ENCODE measurements around the gene SPATA25.
A peak's percentile ranks its signal among the peaks of the same experiment; 100 is the strongest.

The SPATA25 gene

DNA sequence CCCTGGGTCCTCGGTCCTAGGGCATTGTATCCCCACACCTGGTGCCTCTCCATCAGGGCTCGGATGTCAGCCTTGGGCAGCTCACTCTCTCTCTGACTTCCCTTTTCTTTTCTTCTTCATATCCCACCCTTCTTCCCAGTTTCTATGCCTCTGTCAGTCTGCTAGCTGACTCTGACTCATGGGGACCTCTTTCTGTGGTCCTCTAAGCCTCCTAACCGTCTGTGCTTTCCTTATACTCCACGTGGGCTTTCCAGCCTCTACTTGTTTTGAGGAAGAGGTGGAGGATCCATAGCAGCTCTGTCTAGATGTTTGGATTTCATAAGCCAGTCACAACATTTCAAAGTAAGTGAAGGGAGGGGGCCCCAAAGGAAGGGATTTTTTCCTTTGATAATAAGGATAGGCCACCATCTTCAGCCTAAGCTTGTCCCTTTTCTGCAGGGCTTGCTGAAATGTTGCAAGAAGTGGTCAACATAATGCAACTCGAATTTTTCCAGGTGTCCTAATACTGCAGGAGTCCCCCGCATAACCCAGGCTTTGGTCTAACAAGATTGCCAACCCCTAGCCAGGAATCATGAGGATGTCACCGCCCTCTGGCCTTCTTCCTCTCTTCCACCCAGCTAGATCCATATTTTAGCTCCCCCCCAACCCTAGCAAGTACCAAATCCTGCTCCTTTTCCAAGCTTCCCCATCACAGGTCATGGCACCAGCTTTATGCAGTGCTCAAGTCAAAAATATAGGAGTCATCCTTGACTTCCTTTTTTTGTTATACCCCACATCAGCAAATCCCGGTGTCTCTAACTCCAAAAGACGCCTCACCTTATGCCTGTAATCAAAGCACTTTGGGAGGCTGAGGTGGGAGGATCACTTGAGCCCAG, 33.3 kb upstream of the SPATA25 start:
- H3K4me3 ChIP-seq (ENCODE audit: low read length), result no peak overlapping the region
- no peak for TF ChIP-seq ZNF274 (IDR thresholded peaks at IDR 0.05; ENCODE audit: low read depth, low read length)

DNA sequence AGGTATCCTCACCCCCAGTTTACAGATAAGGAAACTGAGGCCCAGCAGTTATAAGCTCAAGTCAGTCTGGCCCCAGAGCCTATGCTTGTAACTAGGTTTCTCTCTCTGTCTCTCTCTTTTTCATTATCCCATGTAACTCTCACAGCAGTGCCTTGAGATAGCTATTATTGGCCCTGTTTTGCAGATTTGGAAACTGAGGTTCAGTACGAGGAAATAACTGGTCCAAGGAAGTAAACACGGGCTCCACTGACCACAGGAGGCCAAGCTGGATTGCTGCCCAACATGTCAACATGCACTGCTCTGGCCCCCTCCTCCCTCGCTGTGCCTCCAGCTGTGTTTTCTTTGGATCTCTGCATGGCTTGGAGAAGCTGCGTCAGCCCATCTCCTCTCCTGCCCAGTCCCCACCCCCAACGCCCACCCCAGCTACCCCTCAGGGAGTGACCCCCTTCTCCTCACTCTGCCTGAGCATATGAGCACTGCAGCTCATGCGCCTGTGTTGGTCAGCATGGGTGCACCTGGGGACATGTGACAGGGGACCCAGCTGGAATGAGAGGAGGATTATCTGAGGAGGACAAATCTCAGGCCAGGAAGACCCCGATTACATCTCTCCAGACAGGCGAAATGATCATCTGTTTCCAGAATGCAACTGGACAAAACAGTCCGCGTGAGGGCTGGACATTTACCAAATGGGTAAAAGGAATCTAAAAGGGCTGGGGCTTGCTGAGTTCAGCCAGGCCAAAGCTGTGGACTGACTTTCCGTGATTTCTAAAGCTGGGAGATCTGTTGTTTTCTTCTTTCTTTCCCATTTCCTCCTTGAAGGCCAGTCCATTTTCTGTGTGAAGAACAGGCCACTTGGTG, 32.3 kb upstream of the SPATA25 start:
- no peak overlapping the region for H3K4me3 ChIP-seq (ENCODE audit: low read length)
- no peak for TF ChIP-seq ZNF274 (IDR thresholded peaks at IDR 0.05; ENCODE audit: low read depth, low read length)

DNA sequence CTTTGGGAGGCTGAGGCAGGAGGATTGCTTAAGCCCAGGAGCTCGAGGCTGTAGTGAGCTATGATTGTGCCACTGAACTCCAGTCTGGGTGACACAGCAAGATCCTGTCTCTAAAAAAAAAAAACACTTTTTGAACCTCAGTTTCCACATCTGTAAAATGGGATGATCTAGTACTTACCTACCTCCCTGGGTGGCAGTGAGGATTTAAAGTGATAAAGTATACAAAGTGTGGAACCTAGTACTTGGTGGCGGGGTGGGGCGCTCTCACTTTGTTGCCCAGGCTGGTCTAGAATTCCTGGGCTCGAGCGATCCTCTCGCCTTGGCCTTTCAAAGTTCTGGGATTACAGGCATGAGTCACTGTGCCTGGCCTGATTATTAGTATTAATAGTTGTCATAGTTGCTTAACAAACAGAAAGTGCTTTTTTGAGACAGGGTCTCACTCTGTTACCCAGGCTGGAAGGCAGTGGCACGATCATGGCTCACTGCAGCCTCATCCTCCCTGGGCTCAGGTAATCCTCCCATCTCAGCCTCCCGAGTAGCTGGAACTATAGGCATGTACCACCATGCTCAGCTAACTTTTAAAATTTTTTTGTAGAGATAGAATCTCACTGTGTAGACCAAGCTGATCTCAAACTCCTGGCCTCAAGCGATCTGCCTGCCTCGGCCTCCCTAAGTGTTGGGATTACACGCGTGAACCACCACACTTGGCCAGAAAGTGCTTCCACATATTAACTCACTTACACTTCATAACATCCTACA, 31.5 kb upstream of the SPATA25 start:
- no peak overlapping the region for H3K4me3 ChIP-seq (ENCODE audit: low read length)
- no peak for TF ChIP-seq ZNF274 (IDR thresholded peaks at IDR 0.05; ENCODE audit: low read depth, low read length)

DNA sequence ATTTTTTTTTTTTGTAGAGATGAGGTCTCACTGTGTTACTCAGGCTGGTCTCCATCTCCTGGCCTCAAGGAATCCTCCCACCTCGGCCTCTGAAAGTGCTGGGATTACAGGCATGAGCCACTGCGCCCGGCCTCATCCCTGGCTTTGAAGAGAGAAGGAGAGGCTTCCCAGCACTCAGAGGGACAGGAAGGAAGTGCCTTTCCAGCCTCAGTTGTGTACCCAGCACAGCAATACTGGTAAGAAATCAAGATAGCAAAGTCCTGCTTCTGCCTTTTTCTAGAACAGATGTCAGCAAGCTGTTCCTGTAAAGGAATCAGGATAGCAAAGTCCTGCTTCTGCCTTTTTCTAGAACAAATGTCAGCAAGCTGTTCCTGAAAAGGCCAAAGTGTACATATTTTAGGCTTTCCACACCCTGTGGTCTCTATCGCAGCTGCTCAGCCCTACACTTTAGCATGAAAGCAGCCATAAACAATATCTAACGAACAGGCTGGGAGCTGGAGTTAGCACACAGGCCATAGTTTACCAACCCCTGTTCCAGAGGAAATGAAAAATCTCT, 30.8 kb upstream of the SPATA25 start:
- no peak for TF ChIP-seq ZNF274 (IDR thresholded peaks at IDR 0.05; ENCODE audit: low read depth, low read length)
- H3K4me3 ChIP-seq (ENCODE audit: low read length), result no peak overlapping the region

DNA sequence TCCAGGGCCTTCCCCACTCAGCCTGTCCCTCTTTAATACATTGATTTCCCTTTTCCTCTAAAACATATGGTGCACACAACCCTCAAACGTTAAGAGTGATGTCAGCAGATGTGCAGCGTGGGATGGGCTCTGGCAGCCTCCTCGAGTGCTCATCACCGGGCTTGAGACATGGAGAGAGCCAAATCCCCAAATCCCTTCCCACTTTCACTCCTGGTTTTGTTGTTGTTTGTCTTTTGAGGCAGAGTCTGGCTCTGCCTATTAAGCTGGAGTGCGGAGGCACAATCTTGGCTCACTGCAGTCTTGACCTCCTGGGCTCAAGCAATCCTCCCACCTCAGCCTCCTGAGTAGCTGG, 30.3 kb upstream of the SPATA25 start:
- TF ChIP-seq ZNF274 (IDR thresholded peaks at IDR 0.05; ENCODE audit: low read depth, low read length), result no peak
- no peak overlapping the region for H3K4me3 ChIP-seq (ENCODE audit: low read length)

DNA sequence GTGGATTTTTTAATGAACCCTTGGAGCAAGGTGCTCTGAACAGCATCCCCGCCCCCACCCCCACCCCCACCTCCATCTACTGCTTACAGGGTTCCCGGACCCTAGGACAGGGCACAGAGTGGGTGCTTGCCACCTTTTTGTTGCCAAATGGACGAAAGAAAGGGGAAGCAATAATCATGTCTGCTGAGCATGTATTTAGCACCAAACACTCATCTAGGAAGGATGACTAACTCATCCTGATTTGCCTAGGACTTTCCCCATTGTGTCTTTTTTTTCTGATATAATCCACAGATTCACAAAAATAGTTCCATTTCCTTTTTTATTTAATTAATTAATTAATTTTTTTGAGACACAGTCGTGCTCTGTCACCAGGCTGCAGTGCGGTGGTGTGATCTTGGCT, 25.7 kb upstream of the SPATA25 start:
- TF ChIP-seq ZNF274 (IDR thresholded peaks at IDR 0.05; ENCODE audit: low read depth, low read length), result no peak
- no peak overlapping the region for H3K4me3 ChIP-seq (ENCODE audit: low read length)

DNA sequence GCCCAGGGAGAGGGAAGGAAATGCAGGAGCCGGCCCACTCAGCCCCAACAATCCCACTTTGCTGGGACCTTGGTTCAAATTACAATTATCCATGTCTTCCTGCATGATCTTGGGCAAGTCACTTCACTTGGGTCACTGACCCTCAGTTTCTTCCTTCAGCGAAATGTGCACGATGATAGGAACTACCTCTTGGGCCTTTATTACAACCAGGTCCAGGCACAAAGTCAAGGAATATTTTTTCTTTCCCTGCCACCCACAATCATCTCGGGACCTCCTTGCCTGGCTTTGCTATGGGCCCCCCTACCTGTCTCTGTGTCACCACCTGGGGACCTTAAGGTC, 24.9 kb upstream of the SPATA25 start:
- H3K4me3 ChIP-seq (ENCODE audit: low read length), result no peak overlapping the region

DNA sequence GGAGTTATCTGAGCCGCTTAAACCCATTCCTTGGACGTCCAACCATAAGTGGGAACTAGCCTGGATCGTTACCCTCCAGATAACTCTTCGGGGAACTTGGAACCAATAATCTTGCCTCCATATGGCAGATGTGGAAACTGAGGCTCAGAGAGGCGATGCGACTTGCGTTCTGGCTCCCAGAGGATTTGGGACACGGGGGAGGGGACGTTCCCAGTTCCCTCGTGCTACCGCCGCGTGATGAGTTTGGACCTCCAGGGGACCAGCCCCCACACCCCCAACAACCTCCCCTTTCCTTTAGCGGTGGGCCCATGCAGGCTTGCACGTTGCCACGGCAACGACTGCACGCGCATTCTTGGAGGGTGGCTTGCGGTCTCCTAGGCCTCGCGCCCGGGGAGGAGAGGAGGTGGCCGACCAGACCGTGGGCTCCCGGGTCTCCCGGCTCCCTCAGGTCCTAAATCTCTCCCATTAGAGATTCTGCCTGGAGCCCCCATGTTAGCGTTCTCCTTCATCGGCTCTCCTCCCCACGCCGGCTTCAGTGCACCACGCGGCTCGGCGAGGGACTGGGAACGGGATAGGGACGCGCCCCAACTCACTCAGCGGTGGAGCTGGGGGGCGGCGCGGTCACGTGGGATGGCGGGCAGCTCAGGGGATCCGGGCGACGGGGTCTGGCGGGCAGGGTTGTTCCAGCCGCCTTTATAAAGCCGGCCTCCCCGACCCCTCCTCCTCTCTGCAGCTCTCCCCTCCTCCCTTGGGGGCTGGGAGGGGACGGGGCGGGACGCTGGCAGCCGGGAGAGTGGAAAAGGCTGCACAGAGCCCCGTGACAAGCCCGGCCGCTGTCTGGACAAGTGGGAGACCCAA, 24.3 kb upstream of the SPATA25 start, which contains the start of gene PLTP:
Gene PLTP, minus strand, starts transcription at position 670 of the 858 bp plus-strand sequence. CDS start 703 bp downstream, outside the sequence.
- peak within 1 kb of the TSS; percentile 42; the same call in 1 of the 2 replicates for H3K4me3 ChIP-seq (ENCODE audit: low read length)
- TF ChIP-seq ZNF274 (IDR thresholded peaks at IDR 0.05; ENCODE audit: low read depth, low read length), result no peak

More for the DNA sequence above, 24.9 kb upstream of the SPATA25 start:
- TF ChIP-seq ZNF274 (IDR thresholded peaks at IDR 0.05; ENCODE audit: low read depth, low read length), result no peak

DNA sequence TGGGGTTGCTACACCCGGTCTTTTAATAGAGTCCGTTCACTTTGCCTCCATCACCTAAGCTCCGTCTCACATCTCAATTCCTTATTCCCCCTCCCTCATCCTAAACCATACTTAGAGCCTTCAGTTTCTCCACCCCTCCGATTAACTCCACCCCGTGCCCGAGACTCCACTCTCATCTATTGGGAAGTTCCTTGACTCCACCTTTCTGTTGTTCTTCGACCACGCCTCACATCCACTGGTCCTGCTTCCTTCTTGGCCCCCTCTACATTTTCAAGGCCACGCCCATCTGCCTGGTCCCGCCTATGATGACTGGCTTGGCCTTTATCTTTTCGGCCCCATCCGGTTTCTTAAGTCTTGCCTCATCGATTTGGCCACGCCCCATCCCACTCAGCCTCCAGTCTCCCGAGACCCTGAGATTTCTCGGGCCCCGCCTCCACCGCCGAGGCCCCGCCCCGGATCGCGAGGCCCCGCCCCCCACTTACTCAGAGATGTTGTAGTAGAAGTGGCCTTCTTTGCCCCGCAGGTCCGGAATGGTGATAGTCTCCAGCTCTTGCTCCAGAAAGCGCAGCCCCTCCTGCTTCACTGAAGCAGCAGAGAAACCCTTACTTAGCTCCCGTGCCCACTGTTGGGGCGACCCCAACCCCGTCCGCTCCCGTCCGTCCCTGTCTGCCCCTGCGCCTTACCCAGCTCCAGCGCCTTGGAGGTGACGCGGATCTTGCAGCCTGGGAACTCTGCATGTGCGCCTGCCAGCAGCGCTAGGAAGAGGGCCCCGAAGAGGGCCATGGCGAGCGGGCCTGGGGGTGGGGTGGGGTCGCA, 23.5 kb upstream of the SPATA25 start:
- TF ChIP-seq ZNF274 (IDR thresholded peaks at IDR 0.05; ENCODE audit: low read depth, low read length), result no peak
- peak overlapping the region; percentile 42; the same call in 1 of the 2 replicates for H3K4me3 ChIP-seq (ENCODE audit: low read length)

DNA sequence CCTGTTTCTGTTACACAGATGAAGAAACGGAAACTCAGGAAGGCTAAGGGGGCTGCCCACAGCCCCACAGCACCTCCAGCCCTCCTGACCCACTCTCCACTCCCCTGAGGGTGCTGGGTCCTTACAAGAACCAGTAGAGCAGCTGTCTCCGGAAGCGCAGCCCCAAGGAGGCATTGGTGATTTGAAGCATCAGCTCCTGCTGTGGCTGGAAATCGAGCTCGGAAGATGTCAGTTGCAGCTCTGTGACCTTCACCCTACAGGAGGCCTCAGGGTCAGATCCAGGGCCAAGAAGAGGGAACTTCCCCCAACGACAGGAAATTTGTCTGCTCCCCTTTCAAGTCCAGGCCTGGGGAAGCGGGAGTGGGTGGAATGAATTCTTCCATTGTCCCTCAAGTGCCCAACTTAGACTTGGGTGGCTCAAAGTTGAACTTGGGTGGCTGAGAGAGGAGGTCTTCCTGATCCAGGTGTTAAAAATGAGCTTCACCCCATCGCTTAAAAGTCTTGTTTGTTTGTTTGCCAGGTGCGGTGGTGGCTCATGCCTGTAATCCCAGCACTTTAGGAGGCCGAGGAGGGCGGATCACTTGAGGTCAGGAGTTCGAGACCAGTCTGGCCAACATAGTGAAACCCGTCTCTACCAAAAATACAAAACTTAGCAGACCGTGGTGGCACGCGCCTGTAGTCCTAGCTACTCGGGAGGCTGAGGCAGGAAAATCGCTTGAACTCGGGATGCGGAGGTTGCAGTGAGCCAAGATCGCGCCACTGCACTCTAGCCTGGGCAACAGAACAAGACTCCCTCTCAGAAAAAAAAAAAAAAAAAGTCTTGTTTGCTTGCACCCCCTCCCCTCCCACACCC, 22.6 kb upstream of the SPATA25 start:
- H3K4me3 ChIP-seq (ENCODE audit: low read length), result peak overlapping the region; percentile 13; the same call in 1 of the 2 replicates
- no peak for TF ChIP-seq ZNF274 (IDR thresholded peaks at IDR 0.05; ENCODE audit: low read depth, low read length)

DNA sequence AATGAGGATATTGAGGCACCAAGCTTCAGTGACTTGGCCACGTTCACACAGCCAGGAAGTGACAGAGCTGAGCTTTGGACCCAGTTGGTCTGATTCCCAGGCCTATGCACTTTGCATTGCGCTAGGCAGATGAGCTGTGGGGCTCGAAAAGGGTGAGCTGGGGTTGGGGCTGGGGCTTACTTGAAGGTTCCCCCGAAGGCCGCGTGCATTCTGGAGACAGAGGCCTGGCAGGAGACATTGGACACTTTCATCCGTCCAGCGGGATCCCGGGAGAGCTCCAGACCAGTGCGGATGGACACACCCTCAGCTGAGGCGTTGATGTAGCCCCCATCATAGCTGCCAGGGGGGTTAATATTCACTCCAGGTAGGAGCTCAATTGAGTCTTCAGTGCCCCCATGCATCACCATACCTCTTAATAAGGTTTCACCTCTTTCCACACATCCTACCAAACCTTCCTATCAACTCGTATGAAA, 21.9 kb upstream of the SPATA25 start:
- no peak overlapping the region for H3K4me3 ChIP-seq (ENCODE audit: low read length)
- TF ChIP-seq ZNF274 (IDR thresholded peaks at IDR 0.05; ENCODE audit: low read depth, low read length), result no peak

Data from GM08714 (cell line).